Endothelial cell of umbilical vein (primary cell): ENCODE results near the gene ODF2L. TPM values are rescaled to one million over a fixed set of nuclear protein-coding genes. Genes with fewer than 3 reads are reported as not detected.

ENCODE experiments used
- BruUV-seq: library from RNA; stranded (reverse); fragments of 400-500 nt; replicated peaks from 2 replicates; lab custom pipeline; 2021; lab: Mats Ljungman, UMichigan
- CTCF ChIA-PET: fragments of 300-600, 350-600 bp; sonication (Branson Sonifier 250); formaldehyde crosslinking; loops from one replicate; lab custom pipeline; 2021; ENCODE audit warnings: antibody characterized with exemption, inconsistent platforms; lab: Charles Lee
- POLR2A ChIA-PET: fragments of 300-600, 350-600 bp; sonication (Branson Sonifier 250); formaldehyde crosslinking; loops from one replicate; lab custom pipeline; 2021; ENCODE audit warnings: antibody characterized with exemption, inconsistent platforms; lab: Charles Lee
- DNase-seq: peaks from one replicate; pipeline ENCODE4 v3.0.0-alpha.2; 2011; ENCODE audit warnings: low read depth, low spot score
- FAIRE-seq: peaks from 2 replicates; lab custom pipeline; 2011; peaks lifted over from hg19 to GRCh38; lab: Jason Lieb, UNC
- H2AFZ ChIP-seq: 2 replicates; pipeline ENCODE4 v1.6.0; 2012; ENCODE audit warnings: low read depth, low read length, control low read depth, inconsistent platforms
- H3K27ac ChIP-seq: 2 replicates; pipeline ENCODE4 v1.5.1; 2011; ENCODE audit warnings: low read depth, mild to moderate bottlenecking, control low read depth, low read length, moderate library complexity; ENCODE audit not compliant: insufficient read depth
- H3K27me3 ChIP-seq, 2 experiments: 2 replicates each; pipeline versions ENCODE4 v1.6.0 to v1.6.1; 2011; ENCODE audit warnings: low read length in 2 of 2, mixed read lengths in 1 of 2; ENCODE audit not compliant: control insufficient read depth in 2 of 2, insufficient read depth in 2 of 2
- H3K36me3 ChIP-seq, 2 experiments: 2 replicates in 1 of 2; 3 replicates in 1 of 2; pipeline ENCODE4 v1.5.1; 2011; ENCODE audit warnings: low read length in 2 of 2, mild to moderate bottlenecking in 1 of 2, moderate library complexity in 1 of 2; ENCODE audit not compliant: control insufficient read depth in 2 of 2, insufficient read depth in 2 of 2; ENCODE audit errors: extremely low read depth in 1 of 2
- H3K4me1 ChIP-seq: 3 replicates; pipeline ENCODE4 v1.5.1; 2011; ENCODE audit warnings: mild to moderate bottlenecking, low read length; ENCODE audit not compliant: control insufficient read depth, insufficient read depth; ENCODE audit errors: extremely low read depth
- H3K4me2 ChIP-seq: 2 replicates; pipeline ENCODE4 v1.6.1; 2011; ENCODE audit warnings: low read length, control low read depth, mixed read lengths; ENCODE audit not compliant: insufficient read depth
- H3K4me3 ChIP-seq, 3 experiments: fragments of 200-600 bp in 1 of 3; sonication (generic), shearing (Covaris generic) in 1 of 3; replicated peaks in 1 of 3; 2 replicates each; pipeline ENCODE4 v1.5.1; 2011 to 2016; ENCODE audit warnings: control low read depth in 3 of 3, low read length in 3 of 3, mild to moderate bottlenecking in 2 of 3, inconsistent platforms in 1 of 3, low read depth in 1 of 3, moderate library complexity in 1 of 3; ENCODE audit not compliant: insufficient read depth in 1 of 3
- H3K79me2 ChIP-seq: 2 replicates; pipeline ENCODE4 v1.6.0; 2012; ENCODE audit warnings: low read length, inconsistent platforms; ENCODE audit not compliant: control insufficient read depth, insufficient read depth
- H3K9ac ChIP-seq: replicated peaks from 2 replicates; pipeline ENCODE3; 2011; ENCODE audit warnings: low read length, control low read depth; ENCODE audit not compliant: insufficient read depth; ENCODE audit errors: extremely low read depth
- H3K9me1 ChIP-seq: replicated peaks from 3 replicates; pipeline ENCODE4 v1.6.0; 2011; ENCODE audit warnings: mild to moderate bottlenecking, low read length; ENCODE audit not compliant: control insufficient read depth, insufficient read depth; ENCODE audit errors: extremely low read depth
- H3K9me3 ChIP-seq: replicated peaks from 2 replicates; pipeline ENCODE4 v1.5.1; 2012; ENCODE audit warnings: low read length, inconsistent platforms; ENCODE audit not compliant: control insufficient read depth, insufficient read depth
- H4K20me1 ChIP-seq: replicated peaks from 2 replicates; pipeline ENCODE3; 2011; ENCODE audit warnings: mild to moderate bottlenecking, low read length; ENCODE audit not compliant: control insufficient read depth, insufficient read depth; ENCODE audit errors: extremely low read depth
- EZH2 ChIP-seq: IDR thresholded peaks from 2 replicates; pipeline ENCODE4 v1.6.1; 2012; ENCODE audit warnings: borderline replicate concordance, low read depth, mild to moderate bottlenecking, moderate library complexity, low read length, inconsistent platforms; ENCODE audit not compliant: severe bottlenecking
- FOS ChIP-seq: IDR thresholded peaks from 2 replicates; pipeline ENCODE4 v1.6.1; 2011; ENCODE audit warnings: mild to moderate bottlenecking, low read length, moderate library complexity, borderline replicate concordance; ENCODE audit not compliant: insufficient read depth
- GATA2 ChIP-seq: IDR thresholded peaks from 2 replicates; pipeline ENCODE4 v1.7.0; 2011; ENCODE audit warnings: low read depth, mild to moderate bottlenecking, moderate library complexity, mixed read lengths, low read length; ENCODE audit not compliant: insufficient read length, insufficient read depth
- JUN ChIP-seq: IDR thresholded peaks from 2 replicates; pipeline ENCODE4 v1.6.1; 2011; ENCODE audit warnings: borderline replicate concordance, low read depth; ENCODE audit not compliant: insufficient read length, insufficient read depth
- MYC ChIP-seq: IDR thresholded peaks from one replicate; pipeline ENCODE4 v1.6.1; 2011; ENCODE audit warnings: mild to moderate bottlenecking, low read depth, low read length
- POLR2A ChIP-seq: IDR thresholded peaks from 2 replicates; pipeline ENCODE4 v1.6.1; 2012; ENCODE audit warnings: low read depth, mild to moderate bottlenecking, control low read depth, low read length
- POLR2AphosphoS5 ChIP-seq: IDR thresholded peaks from 2 replicates; pipeline ENCODE4 v1.6.1; 2012; ENCODE audit warnings: low read depth, mild to moderate bottlenecking, control low read depth, low read length, moderate library complexity; ENCODE audit not compliant: insufficient read depth
- dilution Hi-C: fragments of 300-500 bp; cut with MboI; formaldehyde crosslinking; loops from one replicate; pipeline ENCODE4 v1.15.0; 2019; ENCODE audit warnings: low sequenced_read_pairs; ENCODE audit not compliant: extremely low pct_ligation_motif_present
- intact Hi-C: fragments of 100-400 bp; cut with micrococcal nuclease; formaldehyde crosslinking; loops from one replicate; pipeline ENCODE4 v1.10.0; 2022
- polyA plus RNA-seq, 4 experiments: library from polyadenylated mRNA; depleted of rRNA in 3 of 4; stranded (reverse) in 3 of 4; unstranded in 1 of 4; fragments of >200 nt; gene quantifications; 2 replicates each; pipeline versions ENCODE4 v1.2.1 to v1.2.3, GENCODE V29; 2011 to 2012; ENCODE audit warnings: missing spikeins in 1 of 4
- total RNA-seq: library from RNA; stranded (reverse); gene quantifications from 2 replicates; pipeline ENCODE4 v1.2.3, GENCODE V29; 2021
- TF ChIP-seq, protein P1 (sequence below), 2 donors: IDR thresholded peaks; 1 replicate in 1 of 2; 2 replicates in 1 of 2; pipeline ENCODE4 v1.5.1; 2011; ENCODE audit warnings: low read length in 2 of 2, mild to moderate bottlenecking in 2 of 2, moderate library complexity in 2 of 2, control low read depth in 1 of 2, inconsistent platforms in 1 of 2, low read depth in 1 of 2; ENCODE audit not compliant: insufficient read depth in 1 of 2; ENCODE audit errors: extremely low read depth in 1 of 2
- TF ChIP-seq, protein P2 (sequence below): IDR thresholded peaks from 2 replicates; pipeline ENCODE4 v1.6.1; 2011; ENCODE audit not compliant: insufficient read depth, insufficient read length

ODF2L gene
- total and polyA plus RNA-seq, 2 donors (not counting 3 experiments of a cell fraction or from before 2014, with no cell fraction given), result 9.6 to 74.7 TPM

DNA sequence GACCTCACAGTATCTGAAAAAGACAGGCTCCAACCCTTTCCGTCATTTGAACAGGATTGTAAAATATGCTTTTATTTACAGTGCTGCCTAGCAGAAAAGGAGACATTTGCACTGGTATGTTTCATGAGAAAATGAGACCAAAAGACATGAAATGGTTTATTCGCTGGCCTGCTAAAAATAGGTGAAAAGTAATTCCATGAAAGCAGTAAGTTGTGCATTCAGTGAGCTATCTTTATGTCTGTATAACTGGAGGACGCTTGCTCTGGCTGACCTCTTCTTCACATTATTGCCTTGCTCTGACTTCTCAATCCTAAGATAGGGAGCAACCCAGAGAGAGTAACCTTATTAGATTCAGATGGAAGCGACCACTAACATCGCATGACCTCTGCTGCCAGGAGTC is 38.3 kb downstream of the ODF2L start:
- intact Hi-C loops, result no loop called here

More for the DNA sequence above, 38.3 kb downstream of the ODF2L start:
- Histone ChIP-seq H4K20me1 (no peaks in the 10 kb centered on the region), H3K27me3 (no peaks in the 10 kb centered on the region), H3K27ac (no peak overlapping the region), H3K79me2 (no peaks in the 10 kb centered on the region), H3K9me1 (no peaks in the 10 kb centered on the region), H3K4me2 (no peak overlapping the region), H3K9me3 (no peaks in the 10 kb centered on the region), H3K4me1 (no peaks in the 10 kb centered on the region), H3K36me3 (peaks cover 8 to 22% of the 10 kb centered on the region in 2 experiments), H3K4me3 (no peak overlapping the region), H2AFZ (no peak overlapping the region), H3K9ac (no peak overlapping the region)
- POLR2A ChIA-PET, result no interaction called here
- CTCF ChIA-PET, result no interaction called here
- DNase-seq (no peak), FAIRE-seq (no peak)
- BruUV-seq, result no TSS peak
- dilution Hi-C loops, result no loop called here
- TF ChIP-seq, protein P1, sequence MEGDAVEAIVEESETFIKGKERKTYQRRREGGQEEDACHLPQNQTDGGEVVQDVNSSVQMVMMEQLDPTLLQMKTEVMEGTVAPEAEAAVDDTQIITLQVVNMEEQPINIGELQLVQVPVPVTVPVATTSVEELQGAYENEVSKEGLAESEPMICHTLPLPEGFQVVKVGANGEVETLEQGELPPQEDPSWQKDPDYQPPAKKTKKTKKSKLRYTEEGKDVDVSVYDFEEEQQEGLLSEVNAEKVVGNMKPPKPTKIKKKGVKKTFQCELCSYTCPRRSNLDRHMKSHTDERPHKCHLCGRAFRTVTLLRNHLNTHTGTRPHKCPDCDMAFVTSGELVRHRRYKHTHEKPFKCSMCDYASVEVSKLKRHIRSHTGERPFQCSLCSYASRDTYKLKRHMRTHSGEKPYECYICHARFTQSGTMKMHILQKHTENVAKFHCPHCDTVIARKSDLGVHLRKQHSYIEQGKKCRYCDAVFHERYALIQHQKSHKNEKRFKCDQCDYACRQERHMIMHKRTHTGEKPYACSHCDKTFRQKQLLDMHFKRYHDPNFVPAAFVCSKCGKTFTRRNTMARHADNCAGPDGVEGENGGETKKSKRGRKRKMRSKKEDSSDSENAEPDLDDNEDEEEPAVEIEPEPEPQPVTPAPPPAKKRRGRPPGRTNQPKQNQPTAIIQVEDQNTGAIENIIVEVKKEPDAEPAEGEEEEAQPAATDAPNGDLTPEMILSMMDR (IDR thresholded peaks at IDR 0.05; ENCODE audit: extremely low read depth in 1 of 2, insufficient read depth in 1 of 2, low read depth in 1 of 2, low read length in 2 of 2), result no peak
- no peak for TF ChIP-seq FOS
- TF ChIP-seq GATA2, result no peak
- TF ChIP-seq EZH2, result no peak
- no peak for TF ChIP-seq MYC
- TF ChIP-seq POLR2AphosphoS5, result no peak
- TF ChIP-seq POLR2A, result no peak
- TF ChIP-seq, protein P2, sequence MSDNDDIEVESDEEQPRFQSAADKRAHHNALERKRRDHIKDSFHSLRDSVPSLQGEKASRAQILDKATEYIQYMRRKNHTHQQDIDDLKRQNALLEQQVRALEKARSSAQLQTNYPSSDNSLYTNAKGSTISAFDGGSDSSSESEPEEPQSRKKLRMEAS, result no peak
- TF ChIP-seq JUN, result no peak
